Hematopoietic multipotent progenitor cell (in vitro differentiated cells): ENCODE measurements around the gene PPP1CA. TPM values are rescaled to one million over a fixed set of nuclear protein-coding genes. Genes with fewer than 3 reads are reported as not detected.
A peak's percentile ranks its signal among the peaks of the same experiment; 100 is the strongest.

Experiments used
- DNase-seq, 3 donors: peaks; one replicate each; pipeline ENCODE4 v3.0.0-alpha.2; 2011 to 2015; ENCODE audit warnings: low read depth in 2 of 3, low spot score in 2 of 3
- total RNA-seq: library from RNA; depleted of rRNA; stranded (reverse); fragments of >200 nt; gene quantifications from one replicate; pipeline ENCODE4 v1.2.3, GENCODE V29; 2012

PPP1CA gene
- 328 TPM for total RNA-seq

DNA sequence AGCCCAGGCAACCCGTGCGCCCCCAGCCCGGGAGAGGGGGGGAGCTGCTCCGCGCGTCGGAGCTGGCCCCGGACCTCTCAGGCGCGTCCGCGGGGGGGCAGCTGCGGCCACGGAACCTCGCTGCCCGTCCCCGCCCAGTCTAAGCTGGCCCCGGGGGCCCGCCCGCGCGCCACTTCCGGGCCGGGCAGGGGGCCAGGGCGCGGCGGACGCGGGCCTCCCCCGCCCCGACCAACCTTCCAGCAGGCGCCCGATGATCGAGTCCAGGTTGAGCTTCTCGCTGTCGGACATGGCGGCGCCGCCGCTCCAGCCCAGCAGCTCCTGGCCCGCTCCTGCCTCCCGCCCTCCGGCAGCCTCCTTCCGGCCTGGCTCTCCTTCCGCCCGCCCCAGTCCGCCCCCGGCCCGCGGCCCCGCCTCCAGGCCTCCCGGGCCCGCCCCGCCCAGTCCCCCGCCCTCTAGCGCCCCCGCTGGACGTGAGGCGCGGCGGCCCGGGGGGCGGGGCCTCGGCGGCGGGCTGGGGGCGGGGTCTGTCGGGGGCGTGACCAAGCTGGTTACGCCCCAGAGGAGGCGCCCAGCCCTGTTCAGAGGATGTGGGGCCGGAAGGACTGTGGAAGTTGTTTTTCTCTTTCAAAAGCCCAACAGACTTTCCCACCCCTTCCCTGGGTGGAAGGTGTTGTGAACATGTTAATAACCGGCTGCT lies at the start of gene PPP1CA:
Gene PPP1CA, minus strand, starts transcription at position 364 of the 697 bp plus-strand sequence. Its CDS starts 76 bp downstream, at position 288.
- peak; percentile 85 to 90 (median 88) for DNase-seq

DNA sequence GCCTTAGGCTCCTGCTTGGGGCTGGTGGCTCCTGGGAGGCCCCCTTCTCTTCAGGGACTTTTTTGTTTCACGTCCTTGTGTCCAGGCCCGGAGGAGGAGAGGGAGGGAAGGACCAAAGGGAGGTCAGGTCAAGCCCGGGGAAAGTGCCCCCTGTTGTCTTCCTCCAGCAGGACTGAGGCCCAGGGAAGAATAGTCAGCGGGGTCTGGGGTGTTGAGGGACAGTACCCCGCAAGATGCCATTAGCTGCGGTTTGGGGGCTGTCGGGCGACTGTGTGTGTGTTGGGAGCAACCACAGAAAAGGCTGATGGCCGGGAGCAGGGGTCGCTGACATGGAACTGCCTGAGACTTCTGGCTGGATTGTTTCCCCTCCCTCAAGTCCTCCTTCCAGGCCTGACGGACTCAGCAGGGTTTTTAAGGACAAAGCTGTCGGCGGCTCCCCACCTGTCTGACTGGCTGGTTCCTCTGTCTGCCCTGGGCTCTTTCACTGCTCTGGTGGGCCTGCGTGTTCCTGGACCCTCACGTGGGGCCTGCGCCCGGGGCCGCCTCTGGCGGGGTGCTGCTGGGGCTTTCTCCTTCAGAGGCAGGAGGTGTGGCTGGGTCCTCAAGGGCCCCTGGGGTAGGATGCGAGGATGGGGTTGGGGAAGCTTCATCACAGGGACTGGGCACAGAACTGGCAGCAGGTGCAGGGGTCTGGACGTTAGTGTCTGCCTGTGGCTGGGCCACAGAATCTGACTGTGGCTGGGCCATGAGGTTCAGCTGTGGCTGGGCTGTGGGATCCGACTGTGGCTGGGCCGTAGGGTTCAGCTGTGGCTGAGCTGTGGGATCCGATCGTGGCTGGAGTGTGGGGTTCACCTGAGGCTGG lies 49.4 kb upstream of the PPP1CA start:
- DNase-seq: no peak

DNA sequence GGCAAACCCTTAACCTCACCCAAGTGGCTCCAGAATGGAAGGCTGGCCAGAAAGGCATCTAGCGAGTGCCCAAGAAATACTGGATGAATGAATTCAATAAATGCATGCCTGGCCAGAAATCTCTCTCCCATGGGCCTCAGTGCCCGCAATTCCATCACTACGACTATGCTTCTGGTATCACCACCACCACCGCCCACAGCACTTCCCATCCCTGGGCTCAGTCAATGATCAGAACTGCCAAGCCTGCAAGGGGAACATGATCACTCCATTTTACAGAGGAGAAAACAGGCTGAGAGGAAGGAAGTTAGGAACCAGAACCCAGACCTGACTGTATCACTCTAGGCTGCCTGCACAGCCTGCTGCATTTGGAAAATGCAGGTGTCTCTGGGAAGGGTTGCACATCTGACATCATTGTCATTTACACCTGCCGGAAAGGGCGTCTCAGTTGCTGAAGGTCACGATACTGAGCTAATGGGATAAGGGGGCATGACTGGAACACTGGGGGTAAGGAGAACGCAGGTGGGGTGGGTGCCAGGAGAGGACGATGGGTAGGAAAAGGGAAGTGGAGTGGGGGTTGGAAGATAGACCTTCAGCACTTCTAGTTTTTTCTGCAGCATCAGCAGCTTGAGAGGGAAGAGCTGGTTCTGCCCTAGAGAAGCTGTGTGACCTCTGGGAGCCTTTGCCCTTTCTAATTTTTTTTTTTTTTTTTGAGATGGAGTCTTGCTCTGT lies 47.6 kb upstream of the PPP1CA start:
- DNase-seq: no peak

DNA sequence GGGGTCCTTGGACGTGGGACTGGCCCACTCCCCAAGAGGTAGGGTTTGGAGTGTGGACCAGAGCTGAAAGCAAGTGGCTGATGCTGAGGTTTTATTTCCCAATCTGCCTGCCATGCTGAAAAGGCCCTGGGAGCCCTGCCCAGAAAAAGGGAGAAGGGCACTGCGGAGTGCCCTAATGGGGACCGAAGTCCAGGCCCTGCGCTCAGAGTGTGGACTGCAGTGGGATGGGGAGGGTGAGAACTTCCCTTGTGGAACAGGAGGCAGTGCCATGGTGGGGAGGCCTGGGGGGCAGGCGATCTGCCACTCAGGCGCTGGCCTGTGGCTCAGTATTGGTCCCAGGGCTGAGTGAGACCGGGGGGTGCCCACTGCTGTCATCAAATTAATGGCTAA lies 46.6 kb upstream of the PPP1CA start:
- no peak for DNase-seq

DNA sequence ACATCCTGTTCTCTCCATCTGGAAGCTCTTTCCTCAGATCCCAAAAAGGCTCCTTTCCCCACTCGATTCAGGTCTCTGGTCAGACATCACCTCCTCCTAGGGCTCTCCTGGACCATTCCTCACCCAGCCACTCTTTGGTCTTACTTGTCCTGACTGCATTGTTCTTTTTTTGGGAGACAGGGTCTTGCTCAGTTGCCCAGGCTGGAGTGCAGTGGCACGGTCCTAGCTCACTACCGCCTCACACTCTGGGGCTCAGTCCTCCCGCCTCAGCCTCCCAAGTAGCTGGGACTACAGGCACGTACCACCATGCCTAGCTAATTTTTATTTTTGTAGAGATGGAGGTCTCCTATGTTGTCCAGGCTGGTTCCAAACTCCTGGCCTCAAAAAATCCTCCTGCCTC lies 43.9 kb upstream of the PPP1CA start:
- no peak for DNase-seq

DNA sequence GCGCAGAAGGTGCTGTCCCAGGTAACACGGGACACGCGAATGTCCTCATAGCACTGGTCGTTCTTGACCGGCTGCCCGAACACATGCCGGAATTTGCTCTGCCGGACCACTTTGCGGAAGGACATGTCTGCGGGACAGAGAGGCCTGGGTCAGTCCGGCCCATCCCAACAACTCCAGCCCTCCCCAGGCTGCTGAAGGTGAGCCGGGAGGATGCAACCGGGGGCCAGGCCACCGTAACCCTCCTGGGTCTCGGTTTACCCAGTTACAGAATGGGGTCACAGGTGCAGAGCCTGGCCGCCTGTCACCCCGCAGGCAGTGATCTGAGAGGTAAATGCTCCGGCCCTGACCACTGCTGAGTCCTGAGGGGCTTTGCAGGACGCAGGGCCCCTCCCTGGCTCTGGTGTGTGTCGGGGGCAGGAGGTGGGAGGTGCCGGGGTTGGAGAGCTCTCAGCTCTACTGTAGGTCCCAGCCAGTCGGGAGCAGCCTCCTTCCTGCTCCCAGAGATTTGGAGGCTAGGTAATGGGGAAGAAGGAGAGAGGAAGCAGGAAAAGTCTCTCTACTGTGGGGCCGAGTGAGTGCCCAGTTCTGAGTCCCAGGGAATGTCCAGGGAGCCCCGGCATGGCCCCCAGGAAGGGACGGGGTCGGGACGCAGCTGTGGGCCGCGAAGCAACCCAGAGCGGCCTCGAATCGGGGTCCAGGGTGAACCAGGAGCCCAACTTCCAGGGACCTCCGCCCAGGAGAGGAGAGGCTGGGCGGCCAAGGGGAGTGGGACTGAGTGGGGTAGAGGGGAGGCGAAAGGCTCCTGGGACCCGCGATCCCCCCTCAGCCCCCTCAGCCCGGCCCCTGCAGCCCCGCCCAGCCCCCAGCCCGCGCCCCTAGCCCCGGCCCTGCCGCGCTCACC lies 41.1 kb upstream of the PPP1CA start:
- no peak for DNase-seq

DNA sequence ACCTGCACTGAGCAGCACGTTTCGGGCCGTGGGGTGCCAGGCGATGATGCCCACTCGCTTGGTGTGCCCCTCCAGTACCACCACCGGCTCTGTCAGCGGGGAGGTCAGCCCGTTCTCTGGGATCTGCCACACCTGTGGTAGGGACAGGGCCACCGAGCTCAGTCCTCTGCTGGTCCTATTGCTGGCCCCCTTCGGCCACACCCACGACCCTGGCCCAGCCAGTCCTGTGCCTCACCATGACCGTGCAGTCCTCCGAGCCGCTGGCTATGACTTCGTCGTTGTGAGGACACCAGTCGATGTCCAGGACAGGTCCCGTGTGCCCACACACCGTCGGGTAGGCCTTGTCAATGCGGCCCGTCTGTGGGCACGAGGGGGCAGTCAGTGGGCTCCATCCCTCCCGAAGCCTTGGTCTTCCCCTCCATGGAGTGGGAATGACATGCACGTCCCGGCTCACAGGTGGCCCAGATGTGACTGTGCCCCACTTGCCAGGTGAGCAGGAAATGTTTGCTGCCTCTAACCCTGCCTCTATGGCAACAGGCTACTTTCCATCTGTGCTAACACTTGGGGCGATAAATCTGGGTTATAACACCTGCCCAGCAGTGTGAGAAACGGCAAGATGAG lies 40.2 kb upstream of the PPP1CA start:
- no peak for DNase-seq

DNA sequence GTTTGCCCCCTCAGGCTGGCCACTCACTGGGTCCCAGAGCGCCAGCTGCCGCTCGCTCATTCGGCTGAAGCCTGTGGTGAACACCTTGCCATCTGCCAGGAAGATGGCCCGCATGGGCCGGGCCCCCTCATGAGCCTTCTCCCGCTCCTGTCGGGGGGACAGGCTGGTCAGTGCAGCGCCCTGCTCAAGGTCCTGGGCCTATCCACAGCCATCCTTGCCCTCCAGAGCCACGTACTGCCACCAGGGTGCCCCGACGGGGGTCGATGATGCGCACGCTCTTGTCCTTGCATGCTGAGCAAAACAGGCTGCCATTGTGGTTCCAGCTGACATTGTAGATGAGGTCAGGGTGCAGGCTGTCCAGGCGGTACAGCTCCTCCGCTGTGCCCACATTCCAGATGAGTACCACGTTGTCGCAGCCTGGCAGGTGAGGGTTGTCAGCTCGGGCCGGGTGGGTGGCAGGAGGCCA lies 39.5 kb upstream of the PPP1CA start:
- no peak for DNase-seq

DNA sequence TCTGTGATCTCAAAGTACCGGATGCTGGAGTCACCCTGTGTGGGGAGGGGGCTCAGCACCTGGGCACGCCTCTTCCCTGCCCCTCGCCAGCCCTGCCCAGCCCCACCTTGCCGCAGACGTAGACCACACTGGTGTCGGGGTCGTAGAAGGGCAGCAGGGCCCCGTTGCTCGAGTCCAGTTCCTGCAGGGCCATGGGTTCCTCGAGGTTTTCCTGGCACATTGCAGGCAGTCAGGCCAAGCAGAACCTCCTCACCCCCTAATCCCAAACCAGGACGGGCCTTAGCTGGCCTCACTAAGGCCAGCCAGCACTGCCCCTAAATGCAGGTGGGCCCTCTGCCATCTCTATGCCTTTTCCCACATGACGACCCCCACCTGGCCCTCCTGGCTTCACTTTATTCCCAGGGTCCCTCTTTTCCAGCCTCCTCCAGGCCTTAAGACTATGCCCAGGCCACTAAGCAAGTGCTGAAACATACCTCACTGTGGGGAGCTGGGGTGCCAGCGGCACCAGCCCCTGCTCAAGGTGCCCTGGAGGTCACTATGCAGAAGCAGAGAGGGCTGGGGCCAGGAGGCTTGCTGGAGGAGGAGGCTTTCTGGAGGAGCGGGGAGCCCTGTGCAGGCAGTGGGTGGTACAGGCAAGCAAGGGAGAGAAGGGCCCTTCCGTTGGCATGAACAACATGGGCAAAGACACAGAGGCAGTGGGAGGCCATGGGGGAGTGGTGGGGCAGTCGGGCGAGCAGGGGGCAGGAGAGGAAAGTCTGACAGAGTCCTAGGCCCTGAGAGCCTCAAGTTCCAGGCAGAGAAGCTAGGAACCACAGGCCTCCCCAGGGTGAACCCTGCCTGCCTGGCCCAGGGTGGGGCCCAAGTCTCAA lies 38.8 kb upstream of the PPP1CA start:
- DNase-seq: no peak

DNA sequence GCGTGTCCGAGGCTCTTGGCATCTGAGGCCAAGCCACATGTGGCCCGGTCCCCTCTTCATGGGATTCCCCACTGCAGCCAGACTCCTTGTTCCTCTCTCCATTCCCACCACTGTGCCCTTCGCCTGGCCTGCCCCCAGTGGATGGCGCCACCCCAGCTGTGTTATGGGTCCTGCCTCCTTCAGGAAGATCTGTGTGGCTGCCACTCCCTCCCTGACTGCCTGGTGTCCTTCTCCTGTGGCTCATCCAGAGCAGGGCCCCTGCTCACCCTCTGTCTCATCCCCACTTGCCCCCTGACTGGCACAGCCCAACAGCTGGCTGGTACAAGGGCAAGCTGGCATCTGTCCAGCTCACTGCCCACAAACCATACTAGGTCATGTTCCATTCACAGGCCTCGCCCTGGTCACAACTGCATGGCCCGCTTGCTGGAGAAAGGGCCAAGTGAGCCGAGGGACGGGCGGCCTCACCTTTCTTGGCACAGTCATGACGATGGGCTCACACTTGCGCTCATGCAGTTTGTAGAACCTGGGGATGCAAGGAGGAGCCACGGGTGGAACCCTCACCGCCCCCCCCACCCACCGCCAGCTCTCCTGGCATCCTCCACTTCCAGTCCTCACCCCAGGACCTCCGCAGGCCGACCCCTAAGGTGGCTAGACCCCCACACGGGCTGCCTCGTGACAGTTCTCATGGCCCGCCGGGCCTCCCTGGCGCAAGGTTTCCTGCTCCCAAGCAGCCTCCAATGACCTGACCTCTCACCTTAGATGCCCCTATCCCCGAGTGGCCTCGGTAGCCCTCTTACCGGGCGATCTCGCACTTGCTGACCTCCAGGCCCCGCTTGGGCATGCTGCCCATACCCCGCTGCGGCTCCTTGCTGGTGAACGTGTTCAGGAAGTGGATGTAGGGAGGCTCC lies 37.9 kb upstream of the PPP1CA start:
- DNase-seq: peak in 1 of 3 donors; percentile 40

DNA sequence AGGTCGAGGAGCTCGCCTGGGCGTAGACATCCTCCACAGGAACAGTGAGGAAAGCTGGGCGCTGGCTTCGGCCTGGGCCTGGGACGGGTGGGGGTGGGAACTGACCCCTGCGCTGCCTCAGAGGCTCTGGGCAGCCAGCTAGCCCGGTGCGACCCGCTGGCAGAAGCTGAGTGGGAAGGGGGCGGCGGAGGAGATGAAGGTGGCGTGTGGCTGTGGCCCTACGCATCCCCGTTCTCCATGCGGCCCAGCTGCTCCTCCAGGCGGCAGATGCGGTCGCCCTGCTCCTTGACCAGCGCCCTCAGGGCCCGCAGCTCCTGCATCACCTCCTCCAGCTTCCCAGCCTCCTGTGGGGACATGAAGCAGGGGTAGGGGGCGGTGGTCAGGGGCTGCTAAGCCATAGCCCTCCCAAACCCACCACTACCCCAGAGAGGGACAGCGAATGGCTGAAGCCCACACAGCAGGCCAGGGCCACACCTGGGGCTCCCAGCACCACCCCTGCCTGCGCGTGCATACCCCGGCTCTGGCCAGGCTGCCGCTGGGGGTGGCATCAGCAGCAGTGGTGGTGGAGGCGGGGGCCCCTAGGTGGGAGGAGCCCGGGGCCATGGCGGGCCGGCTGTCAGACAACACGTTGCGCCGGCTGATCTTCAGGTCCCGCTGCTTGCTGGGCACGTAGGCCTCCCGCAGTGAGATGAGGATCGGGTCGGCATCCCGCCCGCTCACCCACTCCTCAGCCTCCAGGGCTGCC lies 36.7 kb upstream of the PPP1CA start:
- DNase-seq: no peak

DNA sequence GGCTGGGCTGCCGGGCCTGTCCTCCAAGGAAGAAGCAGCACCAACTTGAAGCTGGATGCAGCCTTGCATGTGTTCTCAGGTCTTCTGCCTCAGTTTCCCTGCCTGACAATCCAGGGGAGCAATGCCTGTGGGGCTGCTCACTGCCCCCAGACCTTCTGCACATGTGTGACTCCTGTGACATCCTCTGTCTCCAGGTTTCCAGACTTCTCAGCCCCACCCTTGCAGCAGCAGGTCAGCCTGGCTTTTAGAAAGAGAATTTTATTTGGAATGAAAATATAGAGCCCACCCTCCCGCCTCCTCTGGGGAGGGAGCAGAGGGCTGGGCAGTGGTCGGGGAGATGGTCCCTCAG lies 36.1 kb upstream of the PPP1CA start:
- no peak for DNase-seq

DNA sequence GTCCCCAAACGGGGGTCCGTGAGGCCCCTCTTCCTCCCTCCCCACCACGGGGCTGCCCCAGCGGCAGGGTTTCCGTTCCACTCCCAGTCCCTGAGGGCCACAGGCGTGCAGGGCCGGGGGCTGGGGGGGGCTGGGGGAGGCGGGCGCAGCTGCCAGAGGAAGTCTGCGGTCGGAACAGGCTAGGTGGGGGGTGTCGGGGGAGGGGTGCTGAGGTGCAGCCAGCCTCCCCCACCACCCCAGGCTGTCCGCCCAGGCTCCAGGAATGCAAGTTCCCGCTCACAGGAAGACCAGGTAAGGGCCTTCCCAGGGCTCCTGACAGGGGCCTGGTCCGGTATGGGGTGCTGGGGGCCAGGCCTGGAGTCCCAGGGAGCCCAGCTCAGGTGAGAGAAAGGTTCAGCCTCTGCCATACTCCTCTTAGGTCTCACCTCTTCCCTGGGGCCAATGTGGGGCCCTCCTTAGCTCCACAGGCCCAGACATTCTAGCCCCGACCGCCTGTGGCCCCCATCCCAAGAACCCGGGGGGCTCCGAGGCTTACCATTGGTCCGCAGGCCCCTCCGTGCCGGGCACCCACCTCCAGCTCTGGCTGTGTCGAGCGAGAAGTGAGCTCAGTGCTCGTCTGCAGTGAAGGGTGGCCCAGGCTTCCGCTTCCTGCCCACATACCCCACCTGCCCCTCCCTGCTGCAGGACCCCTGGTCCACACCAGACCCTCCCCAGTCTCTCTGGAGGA lies 35.6 kb upstream of the PPP1CA start, which contains the start of gene PTPRCAP:
Gene PTPRCAP, minus strand, starts transcription at position 601 of the 727 bp plus-strand sequence. Its CDS starts 63 bp downstream, at position 538.
- peak in 1 of 3 donors; percentile 62 for DNase-seq

DNA sequence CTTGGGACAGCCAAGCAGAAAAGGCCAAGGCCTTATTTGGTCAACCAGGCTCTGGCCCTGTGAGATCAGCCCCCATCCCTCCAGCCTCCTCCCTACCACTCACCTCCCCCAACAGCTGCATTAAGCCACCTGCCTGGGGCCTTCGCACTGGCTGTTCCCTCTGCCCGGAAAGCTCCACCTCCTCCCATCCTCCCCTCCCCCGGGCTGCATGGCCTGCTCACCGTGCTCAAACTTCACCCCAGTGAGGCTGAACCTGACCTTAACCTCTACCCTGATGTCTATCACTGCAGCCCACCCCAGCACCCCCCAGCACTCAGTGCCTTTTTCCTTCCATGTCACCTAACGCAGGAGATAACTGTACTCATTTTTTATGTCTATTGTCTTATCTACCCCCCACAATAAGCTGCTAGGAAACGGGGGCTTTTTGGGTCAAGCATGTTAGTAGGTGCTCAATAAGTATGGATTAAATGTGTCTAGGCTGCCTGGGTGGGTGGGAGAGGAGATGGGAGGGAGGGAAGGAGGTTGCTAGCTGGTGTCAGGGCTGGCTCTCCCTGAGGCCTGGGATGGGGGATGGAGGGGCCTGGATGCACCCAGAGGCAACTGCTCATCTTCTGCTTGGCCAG lies 34.9 kb upstream of the PPP1CA start:
- peak in 1 of 3 donors; percentile 33 for DNase-seq

DNA sequence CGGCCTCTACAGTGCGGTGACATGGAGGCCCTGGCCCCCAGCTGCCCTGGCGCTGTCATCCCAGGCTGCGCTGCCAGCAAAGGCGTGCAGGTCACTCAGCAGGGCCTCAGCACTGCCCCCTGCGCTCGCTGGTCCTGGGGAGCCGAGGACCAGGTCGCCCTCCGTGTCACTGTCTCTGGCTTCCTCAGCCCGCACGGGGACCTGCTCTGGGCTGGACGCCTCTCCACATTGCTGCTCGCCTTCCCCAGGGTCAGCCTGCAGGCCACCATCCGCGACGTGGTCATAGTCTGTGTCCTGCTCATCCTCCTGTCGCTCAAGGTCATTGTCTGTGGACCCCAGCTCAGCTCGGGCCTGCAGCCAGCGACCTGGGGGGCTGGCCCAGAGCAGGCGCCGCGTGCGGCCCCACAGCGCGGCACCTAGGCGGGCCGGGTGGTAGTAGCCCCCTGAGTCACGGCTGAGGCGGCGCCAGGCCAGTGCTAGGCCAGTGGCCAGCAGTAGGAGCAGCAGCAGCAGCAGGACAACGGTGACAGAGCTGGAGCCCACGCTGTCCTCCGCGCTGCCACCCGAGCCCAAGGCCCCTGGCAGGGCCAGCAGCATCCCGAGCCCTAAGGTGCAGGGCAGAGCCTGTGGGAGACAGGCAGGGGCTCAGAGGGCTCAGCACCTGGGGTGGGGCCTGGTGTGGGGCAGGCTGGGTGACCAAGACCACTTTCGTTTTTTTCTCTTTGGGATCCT lies 34.2 kb upstream of the PPP1CA start:
- no peak for DNase-seq
